GM12878 (cell line): ENCODE measurements around the gene SZRD1. TPM values are rescaled to one million over a fixed set of nuclear protein-coding genes. Genes with fewer than 3 reads are reported as not detected.
A peak's percentile ranks its signal among the peaks of the same experiment; 100 is the strongest.

ENCODE experiments used
- ATAC-seq: fragments of 200-7000 bp; cut with Tn5 transposase; 3 replicates; pipeline ENCODE4 v1.9.1; 2020; ENCODE audit warnings: mild to moderate bottlenecking, moderate library complexity
- BruUV-seq: library from RNA; stranded (reverse); fragments of 400-500 nt; replicated peaks from 2 replicates; lab custom pipeline; 2021; lab: Mats Ljungman, UMichigan
- CTCF ChIA-PET: fragments of 300-600 bp; sonication (Branson Sonifier 250); formaldehyde crosslinking; extraction: SDS; loops from one replicate; lab custom pipeline; 2021; ENCODE audit warnings: inconsistent platforms; lab: Yijun Ruan, JAX
- POLR2A ChIA-PET: fragments of 350-600 bp; formaldehyde crosslinking; extraction: SDS; loops from one replicate; lab custom pipeline; 2021; ENCODE audit warnings: inconsistent platforms; lab: Charles Lee
- RAD21 ChIA-PET: fragments of 300-600 bp; sonication (Branson Sonifier 250); formaldehyde crosslinking; loops from one replicate; lab custom pipeline; 2023; ENCODE audit warnings: antibody characterized with exemption; ENCODE audit not compliant: unreplicated experiment; lab: Charles Lee
- SMC1A ChIA-PET: fragments of 300-600 bp; sonication (Branson Sonifier 250); formaldehyde crosslinking; loops from one replicate; lab custom pipeline; 2023; ENCODE audit not compliant: unreplicated experiment, uncharacterized antibody; lab: Charles Lee
- DNase-seq: peaks from one replicate; pipeline ENCODE4 v3.0.0-alpha.2; 2011; ENCODE audit warnings: low read depth, low spot score
- FAIRE-seq: peaks from 3 replicates; lab custom pipeline; 2011; peaks lifted over from hg19 to GRCh38; lab: Jason Lieb, UNC
- H2AFZ ChIP-seq: 2 replicates; pipeline ENCODE4 v1.6.0; 2011; ENCODE audit warnings: low read depth, low read length, control low read depth; ENCODE audit not compliant: control insufficient read depth
- H3K27ac ChIP-seq: 2 replicates; pipeline ENCODE4 v1.5.1; 2011; ENCODE audit warnings: control low read depth; ENCODE audit not compliant: control insufficient read depth, insufficient read depth
- H3K27me3 ChIP-seq, 2 experiments: replicated peaks in 1 of 2; 2 replicates each; pipeline versions ENCODE4 v1.6.0 to v1.6.1; 2011; ENCODE audit warnings: low read length in 1 of 2; ENCODE audit not compliant: control insufficient read depth in 2 of 2, insufficient read depth in 2 of 2
- H3K36me3 ChIP-seq, 2 experiments: 2 replicates each; pipeline ENCODE4 v1.5.1; 2011; ENCODE audit warnings: low read length in 1 of 2; ENCODE audit not compliant: control insufficient read depth in 2 of 2, insufficient read depth in 2 of 2
- H3K4me1 ChIP-seq: 2 replicates; pipeline ENCODE4 v1.6.1; 2011; ENCODE audit warnings: mild to moderate bottlenecking, low read length, moderate library complexity, mixed read lengths; ENCODE audit not compliant: control insufficient read depth, insufficient read depth
- H3K4me2 ChIP-seq: 2 replicates; pipeline ENCODE4 v1.6.0; 2011; ENCODE audit warnings: control low read depth; ENCODE audit not compliant: control insufficient read depth, insufficient read depth
- H3K4me3 ChIP-seq: fragments of 200-600 bp; sonication (generic); 2 replicates; pipeline ENCODE4 v1.5.1; 2016
- H3K79me2 ChIP-seq: 2 replicates; pipeline ENCODE4 v1.6.0; 2011; ENCODE audit warnings: low read length; ENCODE audit not compliant: control insufficient read depth, insufficient read depth
- H3K9ac ChIP-seq: 2 replicates; pipeline ENCODE4 v1.8.0; 2011; ENCODE audit warnings: low read length, control low read depth, mixed read lengths; ENCODE audit not compliant: control insufficient read depth, insufficient read depth
- H3K9me3 ChIP-seq: replicated peaks from 3 replicates; pipeline ENCODE4 v1.5.1; 2011; ENCODE audit warnings: mild to moderate bottlenecking, low read length; ENCODE audit not compliant: control insufficient read depth, insufficient read depth
- H4K20me1 ChIP-seq: 2 replicates; pipeline ENCODE4 v1.6.0; 2011; ENCODE audit not compliant: control insufficient read depth, insufficient read depth
- CHD4 ChIP-seq: fragments of 200-600 bp; sonication (generic); IDR thresholded peaks from 2 replicates; pipeline ENCODE4 v1.6.1; 2016; ENCODE audit warnings: mild to moderate bottlenecking
- EP300 ChIP-seq, 2 experiments: fragments of 150-350 bp in 1 of 2; IDR thresholded peaks; 2 replicates each; pipeline ENCODE4 v1.6.1; 2011 to 2012; ENCODE audit warnings: low read depth in 2 of 2, low read length in 2 of 2, borderline replicate concordance in 1 of 2, improper control_type of control experiment in 1 of 2, inconsistent platforms in 1 of 2; ENCODE audit not compliant: control insufficient read depth in 1 of 2
- GABPA ChIP-seq: IDR thresholded peaks from 2 replicates; pipeline ENCODE4 v1.6.1; 2014; ENCODE audit warnings: antibody characterized with exemption, low read depth, mild to moderate bottlenecking, inconsistent platforms
- MTA3 ChIP-seq: IDR thresholded peaks from 2 replicates; pipeline ENCODE4 v1.6.1; 2012; ENCODE audit warnings: low read length, inconsistent platforms, borderline replicate concordance
- NFXL1 ChIP-seq: fragments of 450-650 bp; IDR thresholded peaks from 2 replicates; pipeline ENCODE4 v1.6.1; 2017; ENCODE audit warnings: antibody characterized with exemption, mild to moderate bottlenecking, borderline replicate concordance
- POLR2AphosphoS2 ChIP-seq: IDR thresholded peaks from 2 replicates; pipeline ENCODE4 v1.6.1; 2011; ENCODE audit warnings: low read depth, mild to moderate bottlenecking, low read length, improper control_type of control experiment, moderate library complexity
- SMC3 ChIP-seq: IDR thresholded peaks from 2 replicates; pipeline ENCODE4 v1.6.1; 2011; ENCODE audit warnings: low read length, improper control_type of control experiment, borderline replicate concordance
- SP1 ChIP-seq: IDR thresholded peaks from one replicate; pipeline ENCODE4 v1.6.1; 2011; ENCODE audit warnings: low read depth, low read length
- SPI1 ChIP-seq: IDR thresholded peaks from 2 replicates; pipeline ENCODE4 v1.6.1; 2011; ENCODE audit warnings: low read depth, mild to moderate bottlenecking, low read length, moderate library complexity, borderline replicate concordance; ENCODE audit not compliant: insufficient read depth
- TCF12 ChIP-seq: IDR thresholded peaks from 2 replicates; pipeline ENCODE4 v1.6.1; 2011; ENCODE audit warnings: low read depth, mild to moderate bottlenecking, low read length
- ZNF207 ChIP-seq: fragments of 450-650 bp; IDR thresholded peaks from 2 replicates; pipeline ENCODE4 v1.6.1; 2014; ENCODE audit warnings: antibody characterized with exemption, mild to moderate bottlenecking, borderline replicate concordance
- WGBS: methylation state at CpG from one replicate; pipeline ENCODE4 v1.1.6; 2016; ENCODE audit warnings: low lambda C conversion rate; ENCODE audit not compliant: insufficient replicate concordance, insufficient coverage; ENCODE audit errors: missing lambda C conversion rate; 5-methylcytosine and 5-hydroxymethylcytosine counted together
- in situ Hi-C: fragments of 300-500 bp; cut with MboI; formaldehyde crosslinking; loops from 9 replicates; pipeline ENCODE4 v1.14.3; 2018; ENCODE audit warnings: mixed read lengths
- intact Hi-C: fragments of 100-400 bp; cut with micrococcal nuclease; formaldehyde crosslinking; loops from one replicate; pipeline ENCODE4 v1.14.2; 2022; ENCODE audit not compliant: unreplicated experiment
- polyA plus RNA-seq, 11 experiments: library from polyadenylated mRNA; depleted of rRNA in 4 of 11; unstranded in 6 of 11; stranded (reverse) in 5 of 11; fragments of >200 nt; fragmentation: Nextera tagmentation in 4 of 11; fragmentation: Illumina TruSeq in 1 of 11; extraction: Ambion mirVana in 4 of 11; extraction: Trizol in 1 of 11; gene quantifications; 1 replicate in 1 of 11; 2 replicates in 10 of 11; pipeline versions ENCODE4 v1.2.1 to v1.2.3, GENCODE V29; 2011 to 2016; ENCODE audit warnings: inconsistent platforms in 2 of 11, missing spikeins in 2 of 11, low read depth in 1 of 11
- total RNA-seq, 4 experiments: library from RNA; depleted of rRNA in 3 of 4; stranded (reverse); fragments of >200 nt in 3 of 4; fragmentation: Illumina TruSeq in 1 of 4; extraction: Trizol in 1 of 4; gene quantifications; 2 replicates each; pipeline versions ENCODE4 v1.2.1 to v1.2.3, GENCODE V29; 2013 to 2021
- TF ChIP-seq, protein P1 (sequence below): fragments of 450-650 bp; IDR thresholded peaks from 2 replicates; pipeline ENCODE4 v1.6.1; 2016; ENCODE audit warnings: mild to moderate bottlenecking, moderate library complexity, borderline replicate concordance
- TF ChIP-seq, protein P2 (sequence below): IDR thresholded peaks from 2 replicates; pipeline ENCODE4 v1.6.1; 2011; ENCODE audit warnings: borderline replicate concordance, low read depth, mild to moderate bottlenecking, moderate library complexity, low read length; ENCODE audit not compliant: insufficient read depth, poor library complexity, severe bottlenecking
- TF ChIP-seq, protein P3 (sequence below): fragments of 450-650 bp; IDR thresholded peaks from 2 replicates; pipeline ENCODE4 v1.6.1; 2014; ENCODE audit warnings: mild to moderate bottlenecking
- TF ChIP-seq, protein P4 (sequence below): fragments of 450-650 bp; IDR thresholded peaks from 2 replicates; pipeline ENCODE4 v1.6.1; 2017; ENCODE audit warnings: borderline replicate concordance

SZRD1 gene
- total and polyA plus RNA-seq, 10 of the 15 experiments (the other 5 are each of a cell fraction or from before 2014, with no cell fraction given), result 5.6 to 213 (median 113) TPM

DNA sequence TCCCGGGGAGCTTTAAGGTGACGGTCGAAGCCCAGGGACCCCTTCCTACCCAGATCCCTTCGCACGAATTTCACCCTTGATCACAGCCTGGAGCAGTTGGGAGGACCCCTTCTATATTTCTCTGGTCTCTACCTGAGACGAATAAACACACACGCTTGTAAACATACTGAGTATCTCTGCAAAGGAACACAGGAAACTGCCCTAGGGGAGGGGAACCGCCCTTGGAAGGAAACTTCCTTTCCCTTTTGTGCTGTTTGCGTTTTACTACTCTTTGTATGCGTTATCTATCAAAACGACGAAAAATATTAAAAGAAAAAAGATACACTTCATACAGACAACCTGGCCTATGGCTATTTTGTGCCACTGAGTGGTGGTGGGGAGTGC is 74.2 kb downstream of the SZRD1 start:
- FAIRE-seq (no peak), DNase-seq (no peak), ATAC-seq (peak; percentile 38)
- in situ Hi-C loops, result no loop called here
- ChIA-PET SMC1A (interaction anchor here (0.8 to 4.6 kb wide), 8 partner anchors 9 to 92 kb away, joined by 3 to 30 read pairs (median 7); partner anchors contain the start of gene FBXO42), CTCF (interaction anchor here (0.6 to 6.9 kb wide), 13 partner anchors 10 to 640 kb away, joined by 3 to 50 read pairs (median 5); no protein-coding TSS in a partner anchor), POLR2A (interaction anchor here (1.2 to 1.9 kb wide), 6 partner anchors 9 to 75 kb away, joined by 3 to 10 read pairs (median 6); partner anchors contain the start of gene SZRD1), RAD21 (interaction anchor here (1.0 to 2.9 kb wide), 7 partner anchors 10 to 77 kb away, joined by 3 to 10 read pairs (median 5); no protein-coding TSS in a partner anchor)
- H2AFZ ChIP-seq, result peak overlapping the region; percentile 35; the same call in 1 of the 2 replicates
- H3K27ac ChIP-seq, result peak overlapping the region; percentile 89
- H3K79me2 ChIP-seq, result peaks cover 41% of the 10 kb centered on the region
- H3K4me2 ChIP-seq, result peak overlapping the region; percentile 86
- BruUV-seq, result no TSS peak
- intact Hi-C loops, result loop anchor here (2.0 to 10.0 kb wide), 4 partner anchors 56 to 514 kb away; partner anchors contain the start of genes RNU1-1 and SZRD1
- H3K36me3 ChIP-seq, result peaks cover 3 to 11% of the 10 kb centered on the region in 2 experiments; a peak in 3 of 4 replicates
- H3K4me3 ChIP-seq, result peak overlapping the region; percentile 90
- peak overlapping the region; percentile 97 for H3K9ac ChIP-seq
- under 1% methylated on average over 12 of the region's 12 CpGs for WGBS
- no peaks in the 10 kb centered on the region for H3K27me3 ChIP-seq
- no peaks in the 10 kb centered on the region for H4K20me1 ChIP-seq
- H3K9me3 ChIP-seq, result no peaks in the 10 kb centered on the region
- H3K4me1 ChIP-seq, result peaks cover 18% of the 10 kb centered on the region; the same call in 1 of the 2 replicates
- TF ChIP-seq POLR2AphosphoS2 (no peak), NFXL1 (no peak), SMC3 (0 out of 2 replicates have a peak, but pooled peaks have one; percentile 2), CHD4 (no peak), EP300 (IDR thresholded peaks at IDR 0.05; ENCODE audit: borderline replicate concordance in 1 of 2, control insufficient read depth in 1 of 2, low read depth in 2 of 2, low read length in 2 of 2) (no peak), SP1 (no peak), MTA3 (0 out of 2 replicates have a peak, but pooled peaks have one; percentile 50), ZNF207 (no peak), TCF12 (no peak), SPI1 (peak; percentile 13; the same call in 1 of the 2 replicates), GABPA (0 out of 2 replicates have a peak, but pooled peaks have one; percentile 25)
- TF ChIP-seq, protein P1, sequence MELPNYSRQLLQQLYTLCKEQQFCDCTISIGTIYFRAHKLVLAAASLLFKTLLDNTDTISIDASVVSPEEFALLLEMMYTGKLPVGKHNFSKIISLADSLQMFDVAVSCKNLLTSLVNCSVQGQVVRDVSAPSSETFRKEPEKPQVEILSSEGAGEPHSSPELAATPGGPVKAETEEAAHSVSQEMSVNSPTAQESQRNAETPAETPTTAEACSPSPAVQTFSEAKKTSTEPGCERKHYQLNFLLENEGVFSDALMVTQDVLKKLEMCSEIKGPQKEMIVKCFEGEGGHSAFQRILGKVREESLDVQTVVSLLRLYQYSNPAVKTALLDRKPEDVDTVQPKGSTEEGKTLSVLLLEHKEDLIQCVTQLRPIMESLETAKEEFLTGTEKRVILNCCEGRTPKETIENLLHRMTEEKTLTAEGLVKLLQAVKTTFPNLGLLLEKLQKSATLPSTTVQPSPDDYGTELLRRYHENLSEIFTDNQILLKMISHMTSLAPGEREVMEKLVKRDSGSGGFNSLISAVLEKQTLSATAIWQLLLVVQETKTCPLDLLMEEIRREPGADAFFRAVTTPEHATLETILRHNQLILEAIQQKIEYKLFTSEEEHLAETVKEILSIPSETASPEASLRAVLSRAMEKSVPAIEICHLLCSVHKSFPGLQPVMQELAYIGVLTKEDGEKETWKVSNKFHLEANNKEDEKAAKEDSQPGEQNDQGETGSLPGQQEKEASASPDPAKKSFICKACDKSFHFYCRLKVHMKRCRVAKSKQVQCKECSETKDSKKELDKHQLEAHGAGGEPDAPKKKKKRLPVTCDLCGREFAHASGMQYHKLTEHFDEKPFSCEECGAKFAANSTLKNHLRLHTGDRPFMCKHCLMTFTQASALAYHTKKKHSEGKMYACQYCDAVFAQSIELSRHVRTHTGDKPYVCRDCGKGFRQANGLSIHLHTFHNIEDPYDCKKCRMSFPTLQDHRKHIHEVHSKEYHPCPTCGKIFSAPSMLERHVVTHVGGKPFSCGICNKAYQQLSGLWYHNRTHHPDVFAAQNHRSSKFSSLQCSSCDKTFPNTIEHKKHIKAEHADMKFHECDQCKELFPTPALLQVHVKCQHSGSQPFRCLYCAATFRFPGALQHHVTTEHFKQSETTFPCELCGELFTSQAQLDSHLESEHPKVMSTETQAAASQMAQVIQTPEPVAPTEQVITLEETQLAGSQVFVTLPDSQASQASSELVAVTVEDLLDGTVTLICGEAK, result no peak
- TF ChIP-seq, protein P2, sequence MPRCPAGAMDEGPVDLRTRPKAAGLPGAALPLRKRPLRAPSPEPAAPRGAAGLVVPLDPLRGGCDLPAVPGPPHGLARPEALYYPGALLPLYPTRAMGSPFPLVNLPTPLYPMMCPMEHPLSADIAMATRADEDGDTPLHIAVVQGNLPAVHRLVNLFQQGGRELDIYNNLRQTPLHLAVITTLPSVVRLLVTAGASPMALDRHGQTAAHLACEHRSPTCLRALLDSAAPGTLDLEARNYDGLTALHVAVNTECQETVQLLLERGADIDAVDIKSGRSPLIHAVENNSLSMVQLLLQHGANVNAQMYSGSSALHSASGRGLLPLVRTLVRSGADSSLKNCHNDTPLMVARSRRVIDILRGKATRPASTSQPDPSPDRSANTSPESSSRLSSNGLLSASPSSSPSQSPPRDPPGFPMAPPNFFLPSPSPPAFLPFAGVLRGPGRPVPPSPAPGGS, result no peak
- TF ChIP-seq, protein P3, sequence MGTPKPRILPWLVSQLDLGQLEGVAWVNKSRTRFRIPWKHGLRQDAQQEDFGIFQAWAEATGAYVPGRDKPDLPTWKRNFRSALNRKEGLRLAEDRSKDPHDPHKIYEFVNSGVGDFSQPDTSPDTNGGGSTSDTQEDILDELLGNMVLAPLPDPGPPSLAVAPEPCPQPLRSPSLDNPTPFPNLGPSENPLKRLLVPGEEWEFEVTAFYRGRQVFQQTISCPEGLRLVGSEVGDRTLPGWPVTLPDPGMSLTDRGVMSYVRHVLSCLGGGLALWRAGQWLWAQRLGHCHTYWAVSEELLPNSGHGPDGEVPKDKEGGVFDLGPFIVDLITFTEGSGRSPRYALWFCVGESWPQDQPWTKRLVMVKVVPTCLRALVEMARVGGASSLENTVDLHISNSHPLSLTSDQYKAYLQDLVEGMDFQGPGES, result no peak
- TF ChIP-seq, protein P4, sequence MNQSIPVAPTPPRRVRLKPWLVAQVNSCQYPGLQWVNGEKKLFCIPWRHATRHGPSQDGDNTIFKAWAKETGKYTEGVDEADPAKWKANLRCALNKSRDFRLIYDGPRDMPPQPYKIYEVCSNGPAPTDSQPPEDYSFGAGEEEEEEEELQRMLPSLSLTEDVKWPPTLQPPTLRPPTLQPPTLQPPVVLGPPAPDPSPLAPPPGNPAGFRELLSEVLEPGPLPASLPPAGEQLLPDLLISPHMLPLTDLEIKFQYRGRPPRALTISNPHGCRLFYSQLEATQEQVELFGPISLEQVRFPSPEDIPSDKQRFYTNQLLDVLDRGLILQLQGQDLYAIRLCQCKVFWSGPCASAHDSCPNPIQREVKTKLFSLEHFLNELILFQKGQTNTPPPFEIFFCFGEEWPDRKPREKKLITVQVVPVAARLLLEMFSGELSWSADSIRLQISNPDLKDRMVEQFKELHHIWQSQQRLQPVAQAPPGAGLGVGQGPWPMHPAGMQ, result no peak
